Right lobe of liver (tissue), 4 donors: ENCODE results near the gene SRPK2.

Experiments used
- CTCF ChIP-seq, 4 donors: fragments of 200-600 bp in 3 of 4; fragments of 450-650 bp in 1 of 4; IDR thresholded peaks; one replicate each; pipeline versions ENCODE4 v1.5.1 to v1.8.0; 2016 to 2022; ENCODE audit warnings: antibody characterized with exemption in 4 of 4, mild to moderate bottlenecking in 2 of 4
- POLR2A ChIP-seq: fragments of 450-650 bp; IDR thresholded peaks from one replicate; pipeline ENCODE4 v1.6.1; 2017; ENCODE audit warnings: antibody characterized with exemption, mild to moderate bottlenecking
- donor health status: DM: no; HTN: no; CAD: no.
- donor health status: DM: no; HTN: no; CAD: no.
- donor health status: DM: no; HTN: yes; CAD: no.

GRCh38 chr7:105073143-105073542 lies 315.6 kb downstream of the SRPK2 start:
- no peak for TF ChIP-seq CTCF (IDR thresholded peaks at IDR 0.05)
- no peak for TF ChIP-seq POLR2A
